Stimulated activated CD4-positive, alpha-beta T cell treated with anti-CD3 and anti-CD28 coated beads, Interleukin-12 subunit alpha, Interleukin-12 subunit beta, amount 100 ng/mL, for 4 hours (primary cell): ENCODE results near the gene CEBPZ.
"Not testable (repeated sequence)": the region's sequence is repeated elsewhere in the genome, so short reads cannot be mapped to it uniquely, and the experiment has no call there.

Source experiments
- DNase-seq: peaks from one replicate; pipeline ENCODE4 v3.0.0-alpha.2; 2020

CEBPZ gene

GRCh38 chr2:37231241-37232130 lies at the start of gene CEBPZ, which contains the start of gene NDUFAF7:
TSS of gene CEBPZ (minus strand) at chr2:37231596. CDS start at chr2:37231567, 29 bp downstream.
TSS of gene NDUFAF7 (plus strand) at chr2:37231658. CDS start at chr2:37231706, 48 bp downstream.
- peak; percentile 81 for DNase-seq

GRCh38 chr2:37276291-37276690 lies 44.9 kb upstream of the CEBPZ start:
- DNase-seq: no peak

- DNase-seq: no peak
Measured at GRCh38 chr2:37274359-37274965, 43.1 kb upstream of the CEBPZ start.

GRCh38 chr2:37271376-37272067 lies 40.1 kb upstream of the CEBPZ start:
- no peak for DNase-seq

- DNase-seq: no peak
Measured at GRCh38 chr2:37268111-37268510, 36.7 kb upstream of the CEBPZ start.

- DNase-seq: no peak
Measured at GRCh38 chr2:37267685-37268084, 36.3 kb upstream of the CEBPZ start.

- DNase-seq: no peak
Measured at GRCh38 chr2:37263839-37264238, 32.4 kb upstream of the CEBPZ start.

- DNase-seq: no peak
Measured at GRCh38 chr2:37262522-37262921, 31.1 kb upstream of the CEBPZ start.

- no peak for DNase-seq
Measured at GRCh38 chr2:37250869-37251740, 19.7 kb upstream of the CEBPZ start.

- DNase-seq: no peak
Measured at GRCh38 chr2:37246205-37246604, 14.8 kb upstream of the CEBPZ start.

GRCh38 chr2:37244755-37245154 lies 13.4 kb upstream of the CEBPZ start:
- no peak for DNase-seq

GRCh38 chr2:37244017-37244416 lies 12.6 kb upstream of the CEBPZ start:
- DNase-seq: no peak

- DNase-seq: no peak
Measured at GRCh38 chr2:37243435-37243834, 12.0 kb upstream of the CEBPZ start.

GRCh38 chr2:37232131-37232933 lies 936 bp upstream of the CEBPZ start:
- no peak for DNase-seq

- no peak for DNase-seq
Measured at GRCh38 chr2:37230581-37230980, 815 bp downstream of the CEBPZ start.

- DNase-seq: no peak
Measured at GRCh38 chr2:37228788-37229187, 2.6 kb downstream of the CEBPZ start.

- no peak for DNase-seq
Measured at GRCh38 chr2:37226863-37227262, 4.5 kb downstream of the CEBPZ start.

- DNase-seq: not testable (repeated sequence)
Measured at GRCh38 chr2:37225129-37225528, 6.3 kb downstream of the CEBPZ start.

- DNase-seq: no peak
Measured at GRCh38 chr2:37224063-37224462, 7.3 kb downstream of the CEBPZ start.

- DNase-seq: no peak
Measured at GRCh38 chr2:37223131-37223530, 8.3 kb downstream of the CEBPZ start.

GRCh38 chr2:37219046-37219445 lies 12.3 kb downstream of the CEBPZ start:
- no peak for DNase-seq

GRCh38 chr2:37215250-37215649 lies 16.1 kb downstream of the CEBPZ start:
- DNase-seq: no peak
